PFSK-1 (cell line): ENCODE measurements around the gene RGS12.

Experiments used
- FOXP2 ChIP-seq: optimal IDR thresholded peaks from 2 replicates; pipeline ENCODE3; 2011; ENCODE audit warnings: borderline replicate concordance, control low read depth, inconsistent platforms; ENCODE audit not compliant: insufficient read depth; ENCODE audit errors: extremely low read length, extremely low read depth
- POLR2AphosphoS5 ChIP-seq: IDR thresholded peaks from 2 replicates; pipeline ENCODE4 v1.6.1; 2012; ENCODE audit warnings: low read depth, mild to moderate bottlenecking, control low read depth, low read length, moderate library complexity
- REST ChIP-seq, 2 experiments: IDR thresholded peaks; 2 replicates each; pipeline versions ENCODE4 v1.6.1 to v1.8.0; 2011 to 2012; ENCODE audit warnings: low read depth in 2 of 2, low read length in 2 of 2, control low read depth in 1 of 2, inconsistent platforms in 1 of 2, mild to moderate bottlenecking in 1 of 2, moderate library complexity in 1 of 2; ENCODE audit not compliant: insufficient read depth in 1 of 2
- SIN3A ChIP-seq: IDR thresholded peaks from 2 replicates; pipeline ENCODE4 v1.6.1; 2012; ENCODE audit warnings: mild to moderate bottlenecking, low read length, moderate library complexity, borderline replicate concordance; ENCODE audit not compliant: insufficient read depth
- TAF1 ChIP-seq: IDR thresholded peaks from 2 replicates; pipeline ENCODE4 v1.6.1; 2012; ENCODE audit warnings: low read length, control low read depth, borderline replicate concordance; ENCODE audit not compliant: insufficient read depth

The RGS12 gene

DNA sequence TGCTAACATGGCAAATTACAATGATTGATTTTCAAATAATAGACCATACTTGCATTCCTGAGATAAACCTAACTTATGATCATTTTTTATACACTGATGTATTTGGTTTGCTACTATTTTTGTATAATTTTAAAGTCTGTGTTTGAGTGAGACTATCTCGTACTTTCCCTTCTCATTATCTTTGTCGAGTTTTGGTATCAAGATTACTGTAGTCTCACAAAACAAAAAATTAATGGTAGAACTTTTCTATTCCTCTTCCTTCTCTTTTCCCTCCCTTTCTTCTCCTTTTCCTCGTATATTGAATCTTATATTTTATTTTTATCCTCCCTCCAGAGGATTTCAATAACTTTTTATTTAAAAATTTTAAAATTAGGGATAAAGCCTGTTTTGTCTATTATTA is 41.5 kb downstream of the RGS12 start:
- no peak for TF ChIP-seq SIN3A
- TF ChIP-seq POLR2AphosphoS5 = no peak
- TF ChIP-seq TAF1 = no peak

DNA sequence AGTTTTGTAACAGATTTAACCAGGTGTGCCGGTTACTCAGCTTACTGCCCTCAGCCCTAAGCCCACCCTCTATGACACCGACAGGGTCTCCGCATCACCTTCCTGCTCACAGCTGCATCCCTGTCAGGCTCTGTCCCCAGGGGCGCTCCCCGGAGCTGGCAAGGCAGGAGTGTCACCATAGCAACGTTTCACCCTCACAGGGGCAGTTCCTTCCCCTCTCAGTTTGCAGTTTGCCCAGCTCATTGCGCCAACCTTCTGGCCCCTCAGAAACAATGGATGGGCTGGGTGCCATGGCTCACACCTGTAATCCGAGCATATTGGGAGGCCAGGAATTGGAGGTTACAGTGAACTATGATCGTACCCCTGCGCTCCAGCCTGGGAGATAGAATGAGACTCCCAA is 42.6 kb downstream of the RGS12 start:
- TF ChIP-seq FOXP2 (no peak), REST (IDR thresholded peaks at IDR 0.05; ENCODE audit: insufficient read depth in 1 of 2, low read depth in 2 of 2, low read length in 2 of 2) (no peak), SIN3A (no peak), POLR2AphosphoS5 (no peak), TAF1 (no peak)

DNA sequence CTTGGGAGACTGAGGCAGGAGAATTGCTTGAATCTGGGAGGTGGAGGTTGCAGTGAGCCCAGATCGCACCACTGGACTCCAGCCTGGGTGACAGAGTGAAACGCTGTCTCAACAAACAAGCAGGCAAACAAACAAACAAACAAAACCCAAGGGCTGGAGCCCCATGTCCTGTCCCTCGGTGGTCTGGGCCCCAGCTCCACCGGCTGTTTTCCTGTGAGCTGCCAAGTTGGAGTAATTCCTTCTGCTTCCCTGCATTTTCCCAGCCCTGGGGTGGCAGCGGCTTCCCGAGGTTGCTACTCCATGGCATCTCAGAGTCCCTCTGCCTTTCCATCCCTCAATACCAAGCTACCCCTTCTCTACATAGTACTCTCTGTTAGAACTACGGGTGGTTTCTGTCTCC is 43.2 kb downstream of the RGS12 start:
- no peak for TF ChIP-seq REST (IDR thresholded peaks at IDR 0.05; ENCODE audit: insufficient read depth in 1 of 2, low read depth in 2 of 2, low read length in 2 of 2)
- no peak for TF ChIP-seq FOXP2
- no peak for TF ChIP-seq SIN3A
- TF ChIP-seq POLR2AphosphoS5 = no peak
- no peak for TF ChIP-seq TAF1

GRCh38 chr4:3336382-3337356 is 43.8 kb downstream of the RGS12 start:
- no peak for TF ChIP-seq POLR2AphosphoS5
- no peak for TF ChIP-seq REST (IDR thresholded peaks at IDR 0.05; ENCODE audit: insufficient read depth in 1 of 2, low read depth in 2 of 2, low read length in 2 of 2)
- no peak for TF ChIP-seq SIN3A
- TF ChIP-seq FOXP2 = no peak
- TF ChIP-seq TAF1 = no peak

DNA sequence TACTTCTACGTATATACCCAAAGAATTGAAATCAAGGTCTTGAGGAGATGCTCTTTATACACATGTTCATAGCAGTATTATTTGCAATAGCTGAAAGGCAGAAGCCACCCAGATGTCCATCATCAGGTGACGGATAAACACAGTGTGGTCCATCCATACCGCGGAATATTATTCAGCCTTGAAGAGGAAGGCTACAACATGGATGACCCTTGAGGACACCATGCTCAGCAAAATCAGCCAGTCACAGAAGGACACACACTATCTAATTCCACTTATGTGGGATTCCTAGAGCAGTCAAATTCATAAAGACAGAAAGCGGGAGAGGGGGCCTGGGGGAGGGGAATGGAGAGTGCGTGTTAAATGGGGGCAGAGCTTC is 44.5 kb downstream of the RGS12 start:
- TF ChIP-seq FOXP2 (no peak), TAF1 (no peak), SIN3A (no peak), REST (IDR thresholded peaks at IDR 0.05; ENCODE audit: insufficient read depth in 1 of 2, low read depth in 2 of 2, low read length in 2 of 2) (no peak), POLR2AphosphoS5 (no peak)
